Embryonic facial prominence (tissue), 1 donor: ENCODE data around the gene FGD2.

Experiments used
- DNase-seq: peaks from one replicate; pipeline ENCODE4 v3.0.0-alpha.2; 2016; ENCODE audit errors: extremely low spot score

The FGD2 gene

GRCh38 chr6:36970892-36971842 is 34.3 kb upstream of the FGD2 start:
- no peak for DNase-seq

GRCh38 chr6:36971921-36972673 is 33.4 kb upstream of the FGD2 start:
- DNase-seq = no peak

GRCh38 chr6:36973190-36973589 is 32.3 kb upstream of the FGD2 start:
- no peak for DNase-seq

- DNase-seq = no peak
Measured at GRCh38 chr6:36973647-36974046, 31.8 kb upstream of the FGD2 start.

GRCh38 chr6:36975231-36976006 is 30.0 kb upstream of the FGD2 start:
- DNase-seq = no peak

DNA sequence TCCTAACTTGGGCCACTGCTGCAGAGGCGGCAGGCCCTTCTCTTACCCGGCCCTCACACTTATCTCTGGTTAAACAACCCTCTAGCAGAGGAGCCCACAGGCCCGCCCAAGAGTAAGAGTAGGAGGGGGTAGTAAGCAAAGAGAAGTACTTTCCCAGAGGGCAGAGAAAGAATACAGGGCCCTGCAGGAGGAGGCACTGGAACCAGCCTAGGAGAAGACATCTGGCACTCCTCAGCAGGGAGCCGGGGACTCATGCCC is 29.5 kb upstream of the FGD2 start:
- no peak for DNase-seq

DNA sequence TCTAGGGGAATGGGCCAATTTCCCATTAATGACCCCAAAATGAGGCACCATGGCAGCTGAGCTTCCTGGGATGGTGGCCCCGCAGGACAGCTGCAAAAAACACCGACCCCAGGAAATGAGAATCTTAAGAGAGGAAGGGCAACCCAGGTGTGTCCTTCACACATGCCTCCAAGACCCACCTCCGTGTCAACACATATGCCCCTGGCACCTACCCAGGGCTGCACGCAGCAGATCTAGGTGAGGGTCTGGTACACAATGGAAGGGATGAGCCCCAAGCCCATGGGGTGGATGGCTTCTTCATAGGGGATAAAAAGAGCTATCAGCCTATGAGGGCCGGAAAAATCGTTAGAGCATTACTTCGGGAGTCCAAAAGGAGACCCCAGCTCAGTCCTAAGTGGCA is 28.9 kb upstream of the FGD2 start:
- no peak for DNase-seq

DNA sequence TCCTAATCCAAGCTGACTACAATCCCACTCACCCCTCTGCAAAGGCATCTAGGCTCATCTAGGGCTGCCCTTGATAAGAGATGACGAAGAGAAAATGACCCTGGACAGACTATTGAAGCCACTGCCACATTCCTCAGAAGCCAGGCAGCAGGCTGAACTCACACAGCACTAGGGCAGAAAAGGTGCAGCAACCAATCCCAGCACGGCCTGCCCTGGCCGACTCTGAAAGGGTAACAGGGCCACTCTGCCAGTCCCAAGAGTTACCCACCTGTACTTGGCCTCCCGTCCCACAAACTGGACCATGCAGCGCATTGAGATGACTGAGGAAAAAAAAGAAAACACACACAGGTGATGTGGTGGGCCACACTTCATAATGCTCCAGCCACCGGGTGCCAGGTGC is 28.5 kb upstream of the FGD2 start:
- no peak for DNase-seq

DNA sequence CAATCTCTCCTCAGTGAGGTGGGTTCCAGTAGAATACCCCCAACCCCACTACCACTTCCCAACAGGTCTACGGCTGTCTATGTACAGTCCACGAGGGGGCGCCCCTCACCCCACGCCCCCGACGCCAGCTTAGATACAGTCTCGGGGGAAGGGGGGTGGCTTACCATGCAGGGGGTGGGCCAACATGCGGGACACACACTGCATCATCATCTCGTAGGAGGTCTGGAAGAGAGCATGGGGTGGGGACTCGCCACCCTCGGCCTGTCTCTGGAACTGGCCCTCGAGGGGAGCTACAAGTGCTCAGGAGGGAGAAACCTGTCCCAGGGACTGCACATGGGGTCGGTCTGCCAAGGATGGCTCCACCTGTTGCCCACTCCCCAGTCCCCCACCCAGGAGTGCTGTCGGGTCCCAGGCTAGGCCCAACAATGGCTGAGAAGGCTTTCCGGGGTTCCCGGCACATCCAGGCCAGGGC is 27.9 kb upstream of the FGD2 start:
- DNase-seq = no peak

GRCh38 chr6:36978421-36979346 is 26.8 kb upstream of the FGD2 start:
- DNase-seq = no peak

DNA sequence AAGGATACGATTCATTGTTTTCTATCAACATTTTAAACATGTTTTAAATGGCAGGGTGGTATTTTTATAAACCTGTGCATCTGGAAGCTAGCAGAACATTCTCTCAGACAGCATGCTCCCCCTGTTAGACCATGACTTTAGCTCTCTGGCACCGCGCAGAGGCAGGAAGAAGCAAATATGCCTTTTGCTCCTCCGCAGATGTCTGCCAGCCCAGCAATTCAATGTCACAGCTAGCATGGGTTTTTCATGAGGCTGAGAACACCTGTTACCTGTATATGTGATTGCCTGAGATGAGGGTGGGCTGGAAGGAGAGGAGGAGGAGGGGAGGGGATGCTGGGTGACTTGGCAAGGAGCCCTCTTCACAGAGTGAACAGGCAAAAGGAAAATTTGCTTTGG is 26.1 kb upstream of the FGD2 start:
- DNase-seq = peak; percentile 64

DNA sequence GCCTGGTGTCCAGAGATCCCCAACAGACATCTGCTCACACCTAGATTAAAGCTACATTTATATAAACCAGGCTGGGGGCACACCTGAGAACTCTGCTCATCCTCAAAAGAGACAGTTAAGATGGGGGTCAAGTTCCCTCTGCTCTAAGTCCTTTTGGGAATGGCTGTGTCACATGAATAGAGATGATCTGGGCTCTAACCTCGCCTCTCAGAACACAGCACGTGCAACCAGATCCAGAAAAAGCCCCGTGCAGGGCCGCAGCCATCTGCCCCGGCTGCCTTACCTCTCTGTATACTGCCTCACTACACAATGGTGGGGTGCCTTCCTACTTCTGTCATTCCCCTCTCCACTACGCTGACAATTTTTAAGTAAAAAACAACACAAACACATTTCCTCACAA is 25.3 kb upstream of the FGD2 start:
- DNase-seq = no peak

DNA sequence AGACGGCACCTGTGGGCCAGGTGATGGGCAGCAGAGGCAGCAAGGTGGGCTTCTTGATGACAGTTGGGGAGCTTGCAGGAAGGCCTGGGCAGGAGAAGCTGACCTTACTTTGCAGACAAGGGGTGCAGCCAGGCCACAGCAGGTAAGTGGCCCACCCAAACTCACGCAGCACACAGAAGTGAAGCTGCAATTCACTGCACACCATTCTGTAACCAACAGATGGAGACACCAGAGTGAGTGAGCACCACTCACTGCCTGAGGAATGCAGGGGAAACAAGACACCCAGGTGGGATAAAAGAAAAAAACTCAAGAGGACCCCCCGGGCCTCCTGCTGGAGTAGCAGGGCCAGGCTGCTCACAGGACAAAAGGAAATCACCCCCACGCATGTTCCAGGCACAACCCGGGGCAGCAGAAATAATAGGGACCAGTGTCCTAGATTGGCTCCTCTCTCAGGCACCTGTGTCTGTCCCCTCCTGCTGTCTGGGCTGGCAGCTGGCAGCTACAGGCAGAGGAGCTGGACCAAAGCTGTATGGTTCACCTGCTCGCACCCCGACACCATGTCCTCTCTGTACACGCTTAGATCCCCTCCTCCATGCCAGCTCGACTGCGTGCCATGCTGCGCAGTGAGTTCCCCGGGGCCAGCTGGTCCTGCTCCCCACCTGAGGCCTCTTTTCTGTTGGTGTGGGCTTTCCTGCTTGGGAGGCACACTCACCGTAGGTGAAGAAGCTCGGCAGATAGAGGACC is 24.4 kb upstream of the FGD2 start:
- no peak for DNase-seq

DNA sequence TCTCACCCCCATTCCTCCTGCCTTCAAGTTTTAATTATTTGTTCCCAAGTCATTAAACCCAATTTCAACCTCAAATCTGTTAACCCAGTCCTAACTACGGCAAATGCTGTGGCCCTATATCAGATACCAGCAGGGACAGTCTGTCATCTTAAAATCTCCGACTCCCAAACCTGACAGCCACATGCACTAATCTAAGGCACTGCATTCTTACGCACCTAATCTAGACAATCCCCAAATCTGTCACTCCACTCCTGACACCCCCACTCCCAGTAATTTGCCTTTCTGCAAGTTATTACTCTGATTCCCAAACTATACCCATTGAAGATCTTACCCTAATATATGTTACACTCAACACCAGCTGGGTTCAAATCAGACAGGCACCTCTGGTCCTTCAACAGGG is 21.9 kb upstream of the FGD2 start:
- no peak for DNase-seq

DNA sequence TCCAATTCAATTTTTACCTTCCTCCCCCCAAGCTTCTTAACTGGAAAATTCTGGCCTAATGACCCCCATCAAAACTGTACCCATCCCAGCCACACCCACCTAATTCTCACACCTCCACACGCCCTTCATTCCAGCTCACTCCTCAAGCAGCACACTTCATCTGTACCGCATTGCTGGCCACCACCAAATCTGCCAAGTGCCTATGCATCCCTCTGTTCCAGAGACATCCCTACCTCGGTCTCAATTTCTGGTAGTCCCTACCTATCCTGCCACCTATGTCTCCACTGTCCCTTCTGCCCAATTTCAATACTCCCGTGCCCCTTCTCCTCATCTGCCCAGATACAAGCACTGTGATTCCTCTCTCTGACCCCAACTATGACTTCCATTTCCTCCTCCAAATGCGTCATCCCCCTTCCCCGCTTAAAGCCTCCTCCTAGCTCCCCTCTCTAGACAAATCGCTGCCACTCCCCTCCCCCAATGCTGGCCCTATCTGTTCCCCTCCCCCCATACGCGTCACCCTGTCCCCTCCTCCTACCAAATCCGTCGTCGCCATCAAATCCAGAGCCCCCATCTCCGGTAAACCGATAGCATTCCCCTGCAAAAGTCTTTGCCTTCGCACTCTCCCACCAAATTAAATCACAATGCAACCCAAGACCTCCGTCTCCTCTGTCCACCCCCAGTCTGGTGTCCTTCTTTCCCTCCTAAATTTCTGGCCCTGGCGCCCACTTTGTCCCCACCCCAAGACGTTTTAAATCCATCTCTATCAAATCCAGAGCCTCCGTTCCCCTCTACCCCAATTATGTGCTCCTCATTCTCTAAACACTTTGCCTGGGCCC is 20.7 kb upstream of the FGD2 start:
- DNase-seq = peak; percentile 50

DNA sequence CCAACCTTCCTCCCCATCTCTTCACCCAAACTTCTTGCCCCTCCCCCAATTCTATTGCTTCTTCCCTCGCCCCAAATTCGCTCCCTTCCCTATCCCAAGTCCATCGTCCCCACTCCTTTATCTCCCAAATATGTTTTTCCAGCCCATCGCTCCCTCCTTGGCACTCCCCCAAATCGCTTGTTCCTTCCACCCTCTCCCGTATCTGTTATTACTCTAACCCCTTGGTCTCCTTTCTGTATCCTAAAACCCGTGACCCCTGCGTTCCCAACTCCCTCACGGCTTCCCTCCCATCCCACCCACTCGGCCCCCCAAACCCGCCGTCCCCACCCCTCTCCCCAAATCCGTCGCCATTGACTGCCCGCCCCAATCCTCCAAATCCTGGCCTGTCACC is 20.0 kb upstream of the FGD2 start:
- DNase-seq = no peak

DNA sequence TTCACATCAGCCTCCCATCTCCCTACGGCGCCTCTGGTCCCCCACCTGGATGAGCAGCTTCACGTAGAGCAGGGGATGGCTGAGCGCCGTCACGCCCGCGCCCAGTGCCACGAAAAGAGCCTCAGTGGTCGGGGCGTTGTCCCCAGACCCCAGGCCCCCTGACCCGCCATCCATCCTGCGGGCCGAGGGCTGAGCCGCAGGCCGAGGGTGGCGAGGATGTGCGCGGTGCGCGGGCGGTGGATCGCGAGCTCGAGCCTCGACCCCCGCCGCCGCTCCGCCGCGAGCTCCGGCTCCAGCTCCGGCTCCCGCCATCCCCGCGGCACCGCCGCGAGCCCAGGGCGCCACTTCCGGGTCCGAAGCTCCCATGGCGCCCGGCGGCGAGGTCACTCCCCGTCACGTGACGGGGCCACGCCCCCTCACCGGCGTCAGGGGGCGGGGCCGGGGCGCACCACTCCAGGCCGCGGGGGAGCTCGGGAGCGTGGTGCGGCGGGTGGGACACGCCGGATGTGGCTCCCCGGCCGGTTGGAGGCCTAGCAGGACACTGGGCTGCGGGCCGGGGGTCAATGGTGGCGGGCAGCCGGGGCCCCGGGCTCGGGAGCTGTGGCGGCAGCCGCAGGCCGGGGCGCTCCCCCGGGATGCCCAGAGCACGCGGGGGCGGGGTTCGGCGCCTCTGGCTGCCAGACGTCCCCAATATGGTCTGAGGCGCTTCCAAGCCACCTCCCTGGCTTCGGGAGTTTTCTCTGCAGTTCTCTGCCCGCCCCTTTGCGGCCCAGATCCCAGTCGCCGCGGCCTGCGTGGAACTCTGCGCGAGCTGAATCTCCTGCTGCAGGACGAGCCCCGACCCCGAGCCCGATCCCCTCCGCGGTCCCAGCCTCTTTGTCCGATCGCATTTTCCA is 19.4 kb upstream of the FGD2 start, which contains the start of gene MTCH1:
TSS of gene MTCH1 (minus strand) at position 389 of the 896 bp plus-strand sequence. CDS start at position 366, 23 bp downstream.
- peak; percentile 82 for DNase-seq

GRCh38 chr6:36986704-36987047 is 18.8 kb upstream of the FGD2 start:
- DNase-seq = no peak

DNA sequence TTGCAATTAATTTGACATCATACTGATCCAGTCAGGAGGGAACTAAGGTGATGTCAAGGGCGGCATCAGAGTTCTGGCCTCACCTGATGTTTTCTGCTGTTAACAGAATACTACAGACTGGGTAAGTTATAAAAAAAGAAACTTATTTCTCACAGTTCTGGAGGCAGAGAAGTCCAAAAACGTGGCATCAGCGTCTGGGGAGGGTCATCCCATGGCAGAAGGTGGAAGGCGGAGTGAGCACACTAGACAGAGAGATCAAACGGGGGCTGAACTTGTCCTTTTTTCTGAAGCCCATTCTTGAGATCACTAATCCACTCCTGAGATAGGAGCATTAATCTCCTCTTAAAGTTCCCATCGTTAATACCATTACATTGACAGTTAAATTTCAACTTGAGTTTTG is 16.2 kb upstream of the FGD2 start:
- DNase-seq = no peak
